Muscle of leg (tissue), 11 donors: Measurements from ENCODE around the gene LRRC47. TPM values are rescaled to one million over a fixed set of nuclear protein-coding genes. Genes with fewer than 3 reads are reported as not detected.

Source experiments
- DNase-seq: peaks from one replicate; pipeline ENCODE4 v3.0.0; 2013
- H3K27ac ChIP-seq: one replicate; pipeline ENCODE4 v1.5.1; 2013; ENCODE audit warnings: mild to moderate bottlenecking, low read length, control low read depth
- H3K27me3 ChIP-seq: one replicate; pipeline ENCODE4 v1.6.1; 2013; ENCODE audit warnings: low read length; ENCODE audit not compliant: control insufficient read depth, insufficient read depth
- H3K36me3 ChIP-seq: one replicate; pipeline ENCODE4 v1.6.1; 2013; ENCODE audit warnings: low read length; ENCODE audit not compliant: control insufficient read depth, insufficient read depth
- H3K4me1 ChIP-seq: one replicate; pipeline ENCODE4 v1.6.1; 2013; ENCODE audit warnings: low read length; ENCODE audit not compliant: control insufficient read depth, insufficient read depth
- H3K4me3 ChIP-seq: one replicate; pipeline ENCODE4 v1.5.1; 2013; ENCODE audit warnings: low read length, control low read depth
- H3K9me3 ChIP-seq: replicated peaks from 2 replicates; pipeline ENCODE4 v1.6.1; 2013; ENCODE audit warnings: low read depth, low read length; ENCODE audit not compliant: control insufficient read depth
- WGBS: methylation state at CpG from one replicate; pipeline ENCODE4 v1.1.5; 2013; ENCODE audit warnings: missing lambda C conversion rate; ENCODE audit not compliant: insufficient coverage; 5-methylcytosine and 5-hydroxymethylcytosine counted together
- polyA plus RNA-seq, 8 donors: library from polyadenylated mRNA; unstranded; fragments of 120-200 nt; gene quantifications; one replicate each; pipeline versions ENCODE4 v1.2.1 to v1.2.3, GENCODE V29; 2013; ENCODE audit warnings: inconsistent platforms in 1 of 8, low replicate concordance in 1 of 8; ENCODE audit not compliant: insufficient read length in 8 of 8, insufficient read depth in 1 of 8
- total RNA-seq: library from RNA; stranded (reverse); fragments of 120-200 nt; gene quantifications from one replicate; pipeline ENCODE4 v1.2.4, GENCODE V29; 2013

The LRRC47 gene
- total and polyA plus RNA-seq, 9 donors: 34.4 to 56.1 (median 50.1) TPM

- 94% methylated on average over 10 of the region's 17 CpGs for WGBS
- Histone ChIP-seq H3K36me3 (peaks cover 35% of the 10 kb centered on the region), H3K4me3 (no peak overlapping the region), H3K9me3 (no peaks in the 10 kb centered on the region), H3K27ac (no peak overlapping the region), H3K4me1 (peaks cover 60% of the 10 kb centered on the region), H3K27me3 (peaks cover 12% of the 10 kb centered on the region)
- DNase-seq: no peak
Observed at GRCh38 chr1:3733883-3734589, 62.3 kb downstream of the LRRC47 start.

GRCh38 chr1:3733094-3733882 is 63.0 kb downstream of the LRRC47 start:
- 57% methylated on average over 16 of the region's 29 CpGs for WGBS
- Histone ChIP-seq H3K4me1 (peaks cover 60% of the 10 kb centered on the region), H3K27ac (no peak overlapping the region), H3K9me3 (no peaks in the 10 kb centered on the region), H3K4me3 (no peak overlapping the region), H3K36me3 (peaks cover 27% of the 10 kb centered on the region), H3K27me3 (peaks cover 12% of the 10 kb centered on the region)
- DNase-seq: no peak

GRCh38 chr1:3732434-3733093 is 63.7 kb downstream of the LRRC47 start:
- no peak for DNase-seq
- 14% methylated on average over 34 of the region's 37 CpGs for WGBS
- peaks cover 60% of the 10 kb centered on the region for H3K4me1 ChIP-seq
- peaks cover 23% of the 10 kb centered on the region for H3K36me3 ChIP-seq
- H3K4me3 ChIP-seq: no peak overlapping the region
- peaks cover 12% of the 10 kb centered on the region for H3K27me3 ChIP-seq
- no peak overlapping the region for H3K27ac ChIP-seq
- no peaks in the 10 kb centered on the region for H3K9me3 ChIP-seq

- WGBS: 24% methylated on average over 19 of the region's 25 CpGs
- Histone ChIP-seq H3K9me3 (no peaks in the 10 kb centered on the region), H3K27me3 (peaks cover 12% of the 10 kb centered on the region), H3K4me1 (peaks cover 58% of the 10 kb centered on the region), H3K27ac (no peak overlapping the region), H3K36me3 (peaks cover 20% of the 10 kb centered on the region), H3K4me3 (no peak overlapping the region)
- peak; percentile 66 for DNase-seq
Observed at GRCh38 chr1:3731583-3732433, 64.5 kb downstream of the LRRC47 start.

GRCh38 chr1:3730543-3731247 is 65.6 kb downstream of the LRRC47 start:
- peaks cover 12% of the 10 kb centered on the region for H3K27me3 ChIP-seq
- H3K9me3 ChIP-seq: no peaks in the 10 kb centered on the region
- H3K4me1 ChIP-seq: peaks cover 48% of the 10 kb centered on the region
- 74% methylated on average over 25 of the region's 25 CpGs for WGBS
- H3K36me3 ChIP-seq: peaks cover 12% of the 10 kb centered on the region
- H3K27ac ChIP-seq: no peak overlapping the region
- no peak for DNase-seq
- no peak overlapping the region for H3K4me3 ChIP-seq

GRCh38 chr1:3729594-3730542 is 66.4 kb downstream of the LRRC47 start:
- Histone ChIP-seq H3K4me3 (no peak overlapping the region), H3K27me3 (peaks cover 12% of the 10 kb centered on the region), H3K4me1 (peaks cover 40% of the 10 kb centered on the region), H3K36me3 (peaks cover 9% of the 10 kb centered on the region), H3K27ac (no peak overlapping the region), H3K9me3 (no peaks in the 10 kb centered on the region)
- DNase-seq: no peak
- 83% methylated on average over 26 of the region's 32 CpGs for WGBS

Other genes with a start within 250 kb of the LRRC47 start
- 20.8 TPM for gene MEGF6, start 185.0 kb downstream of the LRRC47 start, total RNA-seq
- gene MEGF6, start 185.0 kb downstream of the LRRC47 start, polyA plus RNA-seq: 10 to 100 TPM in 7 of 8 donors, 1 to 10 TPM in 1; 7.7 to 26.7 (median 13.6) TPM
- gene TPRG1L, start 171.5 kb downstream of the LRRC47 start, total RNA-seq: 11.0 TPM
- gene TPRG1L, start 171.5 kb downstream of the LRRC47 start, polyA plus RNA-seq: 10 to 100 TPM; 27.1 to 32.4 (median 30.1) TPM
- gene WRAP73, start 146.4 kb downstream of the LRRC47 start, total RNA-seq: 8.5 TPM
- gene WRAP73, start 146.4 kb downstream of the LRRC47 start, polyA plus RNA-seq: 10 to 100 TPM in 6 of 8 donors, 1 to 10 TPM in 2; 9.9 to 13.4 (median 11.8) TPM
- gene TP73, start 144.0 kb downstream of the LRRC47 start, total RNA-seq: 0.71 TPM
- 1 to 10 TPM in 5 of 8 donors, under 1 TPM in 3; 0.52 to 2.5 (median 1.3) TPM for gene TP73, start 144.0 kb downstream of the LRRC47 start, polyA plus RNA-seq
- gene CCDC27, start 44.0 kb downstream of the LRRC47 start, total RNA-seq: not detected
- gene CCDC27, start 44.0 kb downstream of the LRRC47 start, polyA plus RNA-seq: under 1 TPM; 0.07 to 0.18 (median 0.10) TPM
- gene SMIM1, start 23.7 kb downstream of the LRRC47 start, total RNA-seq: 7.1 TPM
- gene SMIM1, start 23.7 kb downstream of the LRRC47 start, polyA plus RNA-seq: 1 to 10 TPM; 2.3 to 8.4 (median 4.1) TPM
- gene CEP104, start 60.7 kb upstream of the LRRC47 start, total RNA-seq: 8.3 TPM
- 10 to 100 TPM; 12.0 to 19.7 (median 17.4) TPM for gene CEP104, start 60.7 kb upstream of the LRRC47 start, polyA plus RNA-seq
- 4.3 TPM for gene DFFB, start 61.0 kb upstream of the LRRC47 start, total RNA-seq
- 1 to 10 TPM; 4.3 to 6.8 (median 5.1) TPM for gene DFFB, start 61.0 kb upstream of the LRRC47 start, polyA plus RNA-seq
- 18.0 TPM for gene C1orf174, start 103.8 kb upstream of the LRRC47 start, total RNA-seq
- 10 to 100 TPM; 16.5 to 20.9 (median 17.9) TPM for gene C1orf174, start 103.8 kb upstream of the LRRC47 start, polyA plus RNA-seq